ENCODE results near the gene KCNQ1.

The KCNQ1 gene

GRCh38 chr11:2867722-2868505 is 423.1 kb downstream of the KCNQ1 start:
- Mint-ChIP-seq H3K36me3 (ENCODE audit: low read depth) (no peaks in the 10 kb centered on the region), H3K27ac (no peak overlapping the region), H3K4me1 (ENCODE audit: low read depth) (peaks cover 2% of the 10 kb centered on the region), H3K27me3 (ENCODE audit: low read depth) (peaks cover 64% of the 10 kb centered on the region), H3K4me3 (peak overlapping the region; percentile 14), H3K9me3 (no peaks in the 10 kb centered on the region)

GRCh38 chr11:2868506-2869133 is 423.8 kb downstream of the KCNQ1 start:
- Mint-ChIP-seq H3K27me3 (ENCODE audit: low read depth) (peaks cover 57% of the 10 kb centered on the region), H3K27ac (no peak overlapping the region), H3K4me3 (peak overlapping the region; percentile 59), H3K9me3 (no peaks in the 10 kb centered on the region), H3K4me1 (ENCODE audit: low read depth) (peaks cover 2% of the 10 kb centered on the region), H3K36me3 (ENCODE audit: low read depth) (no peaks in the 10 kb centered on the region)

- peaks cover 2% of the 10 kb centered on the region for H3K4me1 Mint-ChIP-seq (ENCODE audit: low read depth)
- no peak overlapping the region for H3K4me3 Mint-ChIP-seq
- no peak overlapping the region for H3K27ac Mint-ChIP-seq
- H3K27me3 Mint-ChIP-seq (ENCODE audit: low read depth): peaks cover 52% of the 10 kb centered on the region
- H3K36me3 Mint-ChIP-seq (ENCODE audit: low read depth): no peaks in the 10 kb centered on the region
- no peaks in the 10 kb centered on the region for H3K9me3 Mint-ChIP-seq
Measured at GRCh38 chr11:2869134-2869526, 424.3 kb downstream of the KCNQ1 start.

DNA sequence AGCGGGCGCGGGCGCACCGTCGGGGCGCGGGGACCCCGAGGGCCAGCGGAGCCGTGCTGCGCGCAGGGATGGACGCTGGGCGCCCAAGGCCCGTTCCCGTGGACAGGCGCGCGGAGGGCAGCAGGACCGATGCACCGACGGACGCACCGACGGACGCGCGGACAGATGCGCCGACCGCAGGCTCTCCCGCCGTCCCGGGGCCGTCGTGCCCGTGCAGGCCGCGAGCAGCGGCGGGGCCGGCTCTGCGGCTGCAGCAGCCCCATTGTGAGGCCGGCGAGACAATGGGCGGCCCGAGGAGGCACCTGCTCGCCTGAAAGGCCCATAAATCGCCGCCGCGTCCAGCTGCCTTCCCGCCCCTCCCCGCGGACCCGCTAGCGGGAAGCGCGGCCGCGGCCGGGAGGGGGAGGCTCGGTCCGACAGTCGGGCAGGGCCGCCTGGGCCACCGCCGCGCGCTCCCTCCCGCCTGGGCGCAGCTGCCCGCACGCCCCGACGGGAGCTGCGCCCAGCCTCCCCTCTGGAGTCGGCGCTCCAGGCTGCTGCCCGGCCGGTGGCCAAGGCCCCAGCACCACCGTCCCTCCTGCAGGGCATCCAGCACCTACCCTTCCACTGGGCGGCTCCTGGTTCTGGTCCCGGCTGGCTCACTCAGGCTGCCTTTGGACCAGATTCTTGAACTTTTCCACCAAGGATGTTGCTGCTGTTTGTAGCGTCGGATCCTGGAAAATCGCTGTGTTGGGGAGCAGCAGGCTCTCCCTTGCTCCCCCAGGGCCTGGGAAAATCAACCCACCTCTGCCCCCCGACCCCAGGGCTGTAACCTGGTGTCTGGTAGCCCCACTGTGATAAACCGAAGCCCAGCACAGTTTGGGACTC is 425.0 kb downstream of the KCNQ1 start:
- Mint-ChIP-seq H3K27ac (no peak overlapping the region), H3K9me3 (no peaks in the 10 kb centered on the region), H3K36me3 (ENCODE audit: low read depth) (no peaks in the 10 kb centered on the region), H3K4me3 (no peak overlapping the region), H3K27me3 (ENCODE audit: low read depth) (peaks cover 46% of the 10 kb centered on the region), H3K4me1 (ENCODE audit: low read depth) (peaks cover 2% of the 10 kb centered on the region)

- H3K27me3 Mint-ChIP-seq (ENCODE audit: low read depth): peaks cover 40% of the 10 kb centered on the region
- no peaks in the 10 kb centered on the region for H3K9me3 Mint-ChIP-seq
- H3K36me3 Mint-ChIP-seq (ENCODE audit: low read depth): no peaks in the 10 kb centered on the region
- no peak overlapping the region for H3K27ac Mint-ChIP-seq
- peaks cover 2% of the 10 kb centered on the region for H3K4me1 Mint-ChIP-seq (ENCODE audit: low read depth)
- H3K4me3 Mint-ChIP-seq: no peak overlapping the region
Measured at GRCh38 chr11:2870460-2870859, 425.7 kb downstream of the KCNQ1 start.

GRCh38 chr11:2870969-2871680 is 426.3 kb downstream of the KCNQ1 start:
- Mint-ChIP-seq H3K4me3 (no peak overlapping the region), H3K9me3 (no peaks in the 10 kb centered on the region), H3K27me3 (ENCODE audit: low read depth) (peaks cover 40% of the 10 kb centered on the region), H3K36me3 (ENCODE audit: low read depth) (no peaks in the 10 kb centered on the region), H3K4me1 (ENCODE audit: low read depth) (peaks cover 2% of the 10 kb centered on the region), H3K27ac (no peak overlapping the region)

GRCh38 chr11:2874963-2875362 is 430.2 kb downstream of the KCNQ1 start:
- no peaks in the 10 kb centered on the region for H3K9me3 Mint-ChIP-seq
- no peaks in the 10 kb centered on the region for H3K36me3 Mint-ChIP-seq (ENCODE audit: low read depth)
- H3K4me1 Mint-ChIP-seq (ENCODE audit: low read depth): no peaks in the 10 kb centered on the region
- no peak overlapping the region for H3K27ac Mint-ChIP-seq
- no peak overlapping the region for H3K4me3 Mint-ChIP-seq
- H3K27me3 Mint-ChIP-seq (ENCODE audit: low read depth): peaks cover 14% of the 10 kb centered on the region

DNA sequence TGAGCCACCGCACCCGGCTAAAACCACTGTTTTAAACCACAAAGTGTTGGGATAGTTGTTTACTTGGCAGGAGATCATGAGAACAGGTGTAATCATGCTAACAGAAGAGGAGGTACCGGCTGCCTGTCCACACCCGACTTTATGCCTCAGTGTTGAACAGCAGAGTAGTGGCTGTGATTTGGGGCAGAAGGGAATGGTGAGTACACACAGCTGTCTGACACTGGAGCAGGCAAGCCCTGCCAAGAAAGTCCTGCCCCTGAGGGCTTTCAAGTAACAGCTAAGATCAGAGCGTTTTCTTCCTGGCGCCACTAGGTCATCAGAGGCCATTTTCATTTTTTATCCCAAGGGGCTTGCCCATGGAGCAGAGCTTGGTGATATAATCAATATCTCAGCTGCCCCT is 432.7 kb downstream of the KCNQ1 start:
- Mint-ChIP-seq H3K27ac (no peak overlapping the region), H3K9me3 (no peaks in the 10 kb centered on the region), H3K4me3 (no peak overlapping the region), H3K4me1 (ENCODE audit: low read depth) (no peaks in the 10 kb centered on the region), H3K27me3 (ENCODE audit: low read depth) (peaks cover 11% of the 10 kb centered on the region), H3K36me3 (ENCODE audit: low read depth) (no peaks in the 10 kb centered on the region)

DNA sequence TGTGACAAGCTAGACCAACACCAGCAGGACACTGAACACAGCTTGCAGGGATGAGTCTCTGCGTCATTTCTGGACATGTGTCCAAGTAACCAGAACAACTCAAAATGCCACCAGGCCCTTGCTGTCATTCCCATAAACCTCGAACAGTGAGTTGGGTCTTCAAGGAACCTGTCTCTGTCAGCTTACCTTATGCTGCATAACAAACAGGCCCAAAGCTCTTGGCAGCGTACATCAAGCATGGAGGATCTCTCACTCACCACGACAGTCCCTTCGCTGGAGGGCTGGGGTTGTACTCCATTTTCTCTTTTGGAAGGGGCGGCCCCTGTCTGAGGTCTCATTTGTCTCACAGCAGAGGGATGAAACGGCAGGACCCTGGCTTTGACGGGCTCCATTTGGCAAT is 434.0 kb downstream of the KCNQ1 start:
- H3K4me1 Mint-ChIP-seq (ENCODE audit: low read depth): no peaks in the 10 kb centered on the region
- no peak overlapping the region for H3K4me3 Mint-ChIP-seq
- no peaks in the 10 kb centered on the region for H3K9me3 Mint-ChIP-seq
- H3K27me3 Mint-ChIP-seq (ENCODE audit: low read depth): peaks cover 23% of the 10 kb centered on the region
- no peaks in the 10 kb centered on the region for H3K36me3 Mint-ChIP-seq (ENCODE audit: low read depth)
- H3K27ac Mint-ChIP-seq: no peak overlapping the region

- Mint-ChIP-seq H3K36me3 (ENCODE audit: low read depth) (no peaks in the 10 kb centered on the region), H3K9me3 (no peaks in the 10 kb centered on the region), H3K27me3 (ENCODE audit: low read depth) (peaks cover 26% of the 10 kb centered on the region), H3K27ac (no peak overlapping the region), H3K4me1 (ENCODE audit: low read depth) (no peaks in the 10 kb centered on the region), H3K4me3 (no peak overlapping the region)
Measured at GRCh38 chr11:2880646-2881045, 435.8 kb downstream of the KCNQ1 start.

DNA sequence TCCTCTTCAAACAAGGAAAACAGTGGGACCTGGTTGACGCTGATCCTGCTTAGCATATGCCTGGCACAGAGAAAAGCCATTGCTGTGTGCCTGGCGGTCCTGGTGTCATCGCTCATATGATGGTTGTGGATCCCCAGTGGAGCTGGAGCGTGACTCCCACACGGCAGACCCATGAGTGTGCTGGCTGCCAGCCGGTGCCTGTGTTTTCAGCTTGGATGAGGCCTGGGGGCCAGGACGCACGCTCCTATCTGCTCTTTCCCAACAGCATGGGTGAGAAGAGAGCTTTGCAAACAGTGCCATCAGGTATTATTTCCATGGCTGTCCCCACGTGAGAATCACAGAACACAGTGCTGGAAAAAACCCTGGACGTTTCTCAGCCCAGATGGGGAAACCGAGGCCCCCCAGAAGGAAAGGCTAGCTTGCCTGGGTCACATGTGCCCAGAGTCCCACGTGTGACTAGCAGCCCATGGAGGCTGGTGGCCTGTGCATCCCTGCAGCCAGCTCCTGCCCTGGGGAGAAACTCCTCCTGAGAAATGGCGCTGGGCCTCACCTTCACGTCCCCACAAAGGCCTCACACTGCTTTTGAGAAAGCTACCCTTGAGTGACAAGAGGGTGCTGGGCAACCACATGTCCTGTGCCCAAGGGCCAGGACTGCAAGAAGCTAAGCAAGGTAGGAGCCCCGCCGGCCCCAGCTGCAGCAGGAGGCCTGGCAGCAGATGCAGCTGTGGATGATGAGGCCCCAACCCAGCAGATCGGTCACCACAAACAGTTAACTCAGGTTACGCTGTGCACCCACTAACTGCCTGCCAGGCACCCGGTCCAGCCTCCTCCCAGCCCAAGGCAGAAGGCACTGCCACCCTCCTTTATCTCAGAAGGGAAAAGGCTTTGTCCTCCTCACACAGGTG is 436.5 kb downstream of the KCNQ1 start:
- Mint-ChIP-seq H3K27me3 (ENCODE audit: low read depth) (peaks cover 26% of the 10 kb centered on the region), H3K4me3 (no peak overlapping the region), H3K4me1 (ENCODE audit: low read depth) (no peaks in the 10 kb centered on the region), H3K27ac (no peak overlapping the region), H3K9me3 (no peaks in the 10 kb centered on the region), H3K36me3 (ENCODE audit: low read depth) (no peaks in the 10 kb centered on the region)

DNA sequence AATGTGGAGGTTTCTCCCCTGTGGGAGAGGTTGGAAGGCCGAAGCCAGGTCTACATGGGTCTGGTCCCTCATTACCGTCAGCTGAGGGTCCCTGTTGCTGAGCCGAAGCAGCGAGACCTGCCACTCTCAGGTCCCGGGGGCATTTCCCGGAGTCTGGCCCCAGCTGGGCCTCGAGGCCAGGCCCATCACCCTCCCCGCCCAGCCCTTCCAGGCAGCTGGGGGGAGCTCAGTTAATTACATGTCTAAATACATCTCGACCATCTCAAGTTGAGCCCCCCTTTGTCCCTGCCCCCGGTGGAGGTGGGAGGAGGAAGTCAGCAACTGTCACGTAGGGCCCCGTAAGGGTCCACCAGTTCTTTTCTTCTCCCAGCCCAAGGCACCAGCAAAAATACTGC is 437.2 kb downstream of the KCNQ1 start:
- H3K4me3 Mint-ChIP-seq: no peak overlapping the region
- no peak overlapping the region for H3K27ac Mint-ChIP-seq
- H3K4me1 Mint-ChIP-seq (ENCODE audit: low read depth): no peaks in the 10 kb centered on the region
- no peaks in the 10 kb centered on the region for H3K9me3 Mint-ChIP-seq
- H3K27me3 Mint-ChIP-seq (ENCODE audit: low read depth): peaks cover 31% of the 10 kb centered on the region
- H3K36me3 Mint-ChIP-seq (ENCODE audit: low read depth): no peaks in the 10 kb centered on the region

GRCh38 chr11:2882396-2883110 is 437.7 kb downstream of the KCNQ1 start:
- Mint-ChIP-seq H3K4me3 (peak overlapping the region; percentile 8), H3K4me1 (ENCODE audit: low read depth) (no peaks in the 10 kb centered on the region), H3K36me3 (ENCODE audit: low read depth) (no peaks in the 10 kb centered on the region), H3K9me3 (no peaks in the 10 kb centered on the region), H3K27ac (no peak overlapping the region), H3K27me3 (ENCODE audit: low read depth) (peaks cover 36% of the 10 kb centered on the region)
